DMS79 treated with DMSO at 0.1 percent for 48 hours (cell line): ENCODE measurements around the gene NT5C3A.

ENCODE experiments used
- DNase-seq: peaks from one replicate; lab custom pipeline; 2025; lab: John Stamatoyannopoulos, UW

The NT5C3A gene

GRCh38 chr7:33075818-33076518, 13.4 kb upstream of the NT5C3A start:
- DNase-seq: no peak

GRCh38 chr7:33073243-33073642, 10.7 kb upstream of the NT5C3A start:
- no peak for DNase-seq

GRCh38 chr7:33072471-33072870, 9.9 kb upstream of the NT5C3A start:
- no peak for DNase-seq

GRCh38 chr7:33070831-33071230, 8.3 kb upstream of the NT5C3A start:
- no peak for DNase-seq

GRCh38 chr7:33070277-33070676, 7.7 kb upstream of the NT5C3A start:
- no peak for DNase-seq

GRCh38 chr7:33067921-33068320, 5.3 kb upstream of the NT5C3A start:
- DNase-seq: no peak

GRCh38 chr7:33066771-33067170, 4.2 kb upstream of the NT5C3A start:
- no peak for DNase-seq

GRCh38 chr7:33065981-33066380, 3.4 kb upstream of the NT5C3A start:
- DNase-seq: no peak

- DNase-seq: peak; percentile 93
Measured at GRCh38 chr7:33062782-33063443, 337 bp upstream of the NT5C3A start.

GRCh38 chr7:33061282-33061937, 1.2 kb downstream of the NT5C3A start:
- DNase-seq: no peak

GRCh38 chr7:33059635-33060034, 2.9 kb downstream of the NT5C3A start:
- DNase-seq: no peak

GRCh38 chr7:33055158-33055557, 7.4 kb downstream of the NT5C3A start:
- DNase-seq: no peak

GRCh38 chr7:33054261-33054964, 8.2 kb downstream of the NT5C3A start:
- DNase-seq: no peak

- DNase-seq: no peak
Measured at GRCh38 chr7:33053721-33054120, 8.9 kb downstream of the NT5C3A start.

GRCh38 chr7:33050535-33051318, 11.8 kb downstream of the NT5C3A start:
- peak; percentile 38 for DNase-seq

- no peak for DNase-seq
Measured at GRCh38 chr7:33048704-33049103, 13.9 kb downstream of the NT5C3A start.

- DNase-seq: no peak
Measured at GRCh38 chr7:33048257-33048656, 14.3 kb downstream of the NT5C3A start.

GRCh38 chr7:33044986-33045385, 17.6 kb downstream of the NT5C3A start:
- no peak for DNase-seq

- DNase-seq: no peak
Measured at GRCh38 chr7:33044401-33044718, 18.2 kb downstream of the NT5C3A start.

- DNase-seq: no peak
Measured at GRCh38 chr7:33043501-33044400, 18.8 kb downstream of the NT5C3A start.
